Ovary (tissue), 3 donors: ENCODE measurements around the gene CCNG1.
A peak's percentile ranks its signal among the peaks of the same experiment; 100 is the strongest.

Source experiments
- CTCF ChIP-seq, 3 donors: fragments of 450-650 bp in 2 of 3; fragments of 200-600 bp in 1 of 3; IDR thresholded peaks; one replicate each; pipeline versions ENCODE4 v1.5.1 to v1.8.0; 2016 to 2022; ENCODE audit warnings: antibody characterized with exemption in 3 of 3, mild to moderate bottlenecking in 1 of 3
- POLR2A ChIP-seq: fragments of 450-650 bp; IDR thresholded peaks from one replicate; pipeline ENCODE4 v1.6.1; 2017; ENCODE audit warnings: antibody characterized with exemption, mild to moderate bottlenecking, moderate library complexity
- donor health status: DM: no; HTN: no; CAD: no.

DNA sequence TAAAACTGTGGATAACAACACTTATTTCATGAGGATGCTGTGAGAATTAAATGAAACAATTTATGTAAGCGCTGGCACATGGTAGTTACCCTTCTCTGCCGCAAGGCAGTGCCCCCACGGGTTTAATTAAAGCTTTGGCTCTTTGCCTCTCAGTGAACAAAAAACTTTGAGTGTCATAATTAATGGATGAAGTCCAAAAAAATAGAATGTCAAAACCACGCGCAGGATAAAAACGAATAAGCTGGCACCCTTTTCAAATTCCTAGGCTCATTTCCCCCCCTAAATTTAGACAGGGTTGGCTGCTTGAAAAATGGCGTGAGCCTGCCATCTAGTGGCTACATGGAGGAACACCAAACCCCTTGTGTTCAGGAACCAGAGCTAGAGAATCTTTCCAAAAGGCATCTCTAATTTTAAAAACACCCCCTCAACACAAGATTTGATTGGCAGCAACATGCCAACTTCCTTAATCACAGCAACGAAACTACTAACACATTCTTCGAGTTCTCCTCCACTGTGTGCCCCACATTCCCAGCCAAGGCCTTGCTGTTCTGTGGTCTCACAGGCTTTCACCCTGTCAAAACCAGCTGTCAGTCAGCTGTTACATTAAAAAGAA, 29.0 kb upstream of the CCNG1 start:
- TF ChIP-seq CTCF (IDR thresholded peaks at IDR 0.05) (peak; percentile 68 to 85 (median 74)), POLR2A (no peak)
